ENCODE measurements around the gene SEC23B.
A peak's percentile ranks its signal among the peaks of the same experiment; 100 is the strongest.
"Not testable (repeated sequence)": the region's sequence is repeated elsewhere in the genome, so short reads cannot be mapped to it uniquely, and the experiment has no call there.

SEC23B gene

GRCh38 chr20:18481596-18481995 lies 26.1 kb upstream of the SEC23B start:
- no peak overlapping the region for H3K4me3 ChIP-seq (ENCODE audit: low read depth, low read length)
- no peak for TF ChIP-seq CTCF (IDR thresholded peaks at IDR 0.05; ENCODE audit: insufficient read depth, low read depth, low read length, missing control alignments)
- DNase-seq (ENCODE audit: low read depth), result no peak

- H3K4me3 ChIP-seq (ENCODE audit: low read depth, low read length), result no peak overlapping the region
- DNase-seq (ENCODE audit: low read depth), result no peak
- TF ChIP-seq CTCF (IDR thresholded peaks at IDR 0.05; ENCODE audit: insufficient read depth, low read depth, low read length, missing control alignments), result no peak
These were observed 19.4 kb upstream of the SEC23B start for GRCh38 chr20:18488301-18488700.

GRCh38 chr20:18496042-18496441 lies 11.7 kb upstream of the SEC23B start:
- DNase-seq (ENCODE audit: low read depth), result peak; percentile 47
- no peak for TF ChIP-seq CTCF (IDR thresholded peaks at IDR 0.05; ENCODE audit: insufficient read depth, low read depth, low read length, missing control alignments)
- H3K4me3 ChIP-seq (ENCODE audit: low read depth, low read length), result peak overlapping the region; percentile 79

- H3K4me3 ChIP-seq (ENCODE audit: low read depth, low read length), result peak within 1 kb of the TSS; percentile 79
- DNase-seq (ENCODE audit: low read depth), result peak; percentile 87
- no peak for TF ChIP-seq CTCF (IDR thresholded peaks at IDR 0.05; ENCODE audit: insufficient read depth, low read depth, low read length, missing control alignments)
These were observed 10.8 kb upstream of the SEC23B start, which contains the start of gene RBBP9 for GRCh38 chr20:18496740-18497592. RBBP9 (minus strand) TSS chr20:18497225; CDS start chr20:18497167, 58 bp downstream.

- no peak for DNase-seq (ENCODE audit: low read depth)
- peak overlapping the region; percentile 79 for H3K4me3 ChIP-seq (ENCODE audit: low read depth, low read length)
- no peak for TF ChIP-seq CTCF (IDR thresholded peaks at IDR 0.05; ENCODE audit: insufficient read depth, low read depth, low read length, missing control alignments)
These were observed 10.1 kb upstream of the SEC23B start for GRCh38 chr20:18497603-18498002.

- H3K4me3 ChIP-seq (ENCODE audit: low read depth, low read length); DNase-seq (ENCODE audit: low read depth): not testable (repeated sequence)
These were observed 6.1 kb upstream of the SEC23B start for GRCh38 chr20:18501672-18502071.

- no peak overlapping the region for H3K4me3 ChIP-seq (ENCODE audit: low read depth, low read length)
- DNase-seq (ENCODE audit: low read depth), result no peak
- TF ChIP-seq CTCF (IDR thresholded peaks at IDR 0.05; ENCODE audit: insufficient read depth, low read depth, low read length, missing control alignments), result no peak
These were observed 3.2 kb upstream of the SEC23B start for GRCh38 chr20:18504479-18505060.
